Dedifferentiated amniotic fluid mesenchymal stem cell (primary cell): ENCODE results near the gene TCF7L2.

ENCODE experiments used
- DNase-seq: peaks from one replicate; pipeline ENCODE4 v3.0.0-alpha.2; 2016; ENCODE audit errors: extremely low spot score

The TCF7L2 gene

DNA sequence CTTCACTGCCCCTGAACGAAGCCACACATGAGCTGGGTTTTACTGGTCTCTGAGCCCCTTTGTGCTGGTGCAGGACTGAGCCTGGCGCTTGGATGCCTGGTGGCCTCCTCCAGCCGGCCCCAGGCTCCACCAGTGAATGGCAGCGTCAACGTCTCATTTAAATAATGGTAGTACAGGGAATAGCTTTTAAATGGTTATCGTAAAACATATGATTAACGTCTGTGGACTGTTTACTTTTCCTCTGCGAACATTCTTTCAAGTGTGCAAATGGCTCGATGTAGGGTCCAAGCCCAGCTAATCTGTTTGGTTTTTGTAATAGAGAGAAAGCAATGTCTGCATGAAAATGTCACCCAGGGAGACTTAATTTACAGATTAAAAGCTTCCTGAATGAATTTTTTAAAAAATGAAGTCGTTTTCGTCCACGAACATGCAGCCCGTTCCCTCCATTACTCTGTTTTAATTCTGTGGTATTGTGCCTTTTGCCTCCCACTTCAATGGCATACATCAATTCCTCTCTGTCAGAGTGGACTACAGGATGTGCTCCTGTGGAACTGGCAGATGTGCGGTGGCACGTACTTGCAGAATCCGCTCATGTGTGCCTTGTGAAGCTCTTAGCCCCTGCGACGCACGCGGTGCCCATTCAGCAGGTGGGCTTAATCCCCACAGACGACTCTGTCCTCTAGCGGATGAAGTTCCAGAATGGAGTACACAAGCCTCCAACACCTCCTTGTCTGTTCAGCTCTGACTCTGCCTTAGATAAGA lies 192.7 kb downstream of the TCF7L2 start:
- no peak for DNase-seq

DNA sequence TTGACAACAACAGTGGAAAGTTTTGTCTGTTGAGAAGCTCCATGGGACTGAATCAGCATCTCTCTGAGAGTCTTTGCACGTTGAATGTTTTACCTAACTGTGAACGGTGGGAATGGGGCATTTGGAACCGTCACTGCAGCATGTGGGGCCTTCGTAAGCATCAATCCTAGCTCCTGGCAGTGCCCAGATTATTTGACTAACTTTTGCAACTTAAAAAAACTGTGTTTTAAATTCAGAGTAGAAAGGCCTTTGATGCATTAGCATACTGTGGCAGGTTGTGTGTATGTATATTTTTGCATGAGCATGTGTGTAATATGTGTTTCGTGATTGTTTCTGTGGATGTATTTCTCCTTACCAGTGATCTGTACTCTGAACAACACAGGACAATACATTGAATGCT lies 194.5 kb downstream of the TCF7L2 start:
- no peak for DNase-seq

DNA sequence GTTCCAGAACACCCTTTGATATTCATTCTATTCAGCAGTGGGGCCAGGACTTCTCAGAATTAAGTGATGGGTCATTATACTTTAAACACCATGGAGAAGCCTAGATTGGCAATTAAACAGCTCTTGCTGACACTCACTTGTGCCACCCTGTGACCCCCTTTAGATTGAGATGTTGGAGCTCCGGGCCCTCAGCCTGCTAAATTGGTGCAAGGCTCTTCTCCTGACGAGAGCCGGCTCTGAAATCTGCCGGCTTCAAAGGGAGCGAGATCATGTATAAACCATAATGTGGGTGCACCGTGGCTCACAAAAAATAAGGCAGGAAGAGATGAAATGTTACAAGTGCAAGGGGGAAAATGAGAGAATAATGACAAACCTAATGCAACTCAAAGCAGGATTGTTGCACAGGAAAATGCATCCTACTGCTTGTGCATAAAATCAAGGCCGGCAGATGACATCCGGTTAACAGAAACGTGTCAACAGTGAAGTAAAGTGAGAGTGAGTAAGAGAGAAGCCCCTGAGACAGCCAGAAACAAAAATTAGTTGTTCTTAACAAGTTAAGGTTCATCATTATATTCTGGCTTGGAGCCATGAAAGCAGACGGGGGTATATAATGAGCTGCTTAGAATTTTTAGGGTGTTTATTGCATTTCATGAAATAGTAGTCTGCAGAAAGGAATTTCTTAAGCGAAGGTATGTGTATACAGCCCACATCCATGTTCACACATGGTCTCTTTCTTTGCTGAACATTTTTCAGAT lies 198.2 kb downstream of the TCF7L2 start:
- DNase-seq, result no peak

DNA sequence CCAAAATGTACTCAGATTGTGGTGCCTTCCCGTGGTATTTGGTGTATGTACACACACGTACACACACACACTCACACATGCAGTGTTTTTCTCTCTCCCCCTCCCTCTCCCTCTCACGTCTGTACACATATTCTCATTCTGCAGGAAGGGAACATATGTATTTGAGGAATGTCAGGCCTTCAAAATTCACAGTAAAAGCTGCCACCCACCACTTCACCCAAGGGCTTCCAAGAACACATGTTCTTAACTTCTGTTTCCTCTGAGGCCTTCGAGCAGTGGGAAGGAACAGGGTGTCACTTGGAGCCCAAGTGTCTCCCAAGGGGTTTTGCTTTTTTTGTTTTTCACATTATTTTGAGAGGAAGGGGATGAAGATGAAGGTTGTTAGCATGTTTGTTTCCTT lies 198.9 kb downstream of the TCF7L2 start:
- no peak for DNase-seq

GRCh38 chr10:113149626-113150025 lies 199.6 kb downstream of the TCF7L2 start:
- no peak for DNase-seq

GRCh38 chr10:113151190-113151666 lies 201.2 kb downstream of the TCF7L2 start:
- no peak for DNase-seq

- DNase-seq, result no peak
Measured at GRCh38 chr10:113153493-113154102, 203.6 kb downstream of the TCF7L2 start.

- DNase-seq, result no peak
Measured at GRCh38 chr10:113157441-113157840, 207.4 kb downstream of the TCF7L2 start.

- peak; percentile 21 for DNase-seq
Measured at GRCh38 chr10:113158183-113158582, 208.1 kb downstream of the TCF7L2 start.

DNA sequence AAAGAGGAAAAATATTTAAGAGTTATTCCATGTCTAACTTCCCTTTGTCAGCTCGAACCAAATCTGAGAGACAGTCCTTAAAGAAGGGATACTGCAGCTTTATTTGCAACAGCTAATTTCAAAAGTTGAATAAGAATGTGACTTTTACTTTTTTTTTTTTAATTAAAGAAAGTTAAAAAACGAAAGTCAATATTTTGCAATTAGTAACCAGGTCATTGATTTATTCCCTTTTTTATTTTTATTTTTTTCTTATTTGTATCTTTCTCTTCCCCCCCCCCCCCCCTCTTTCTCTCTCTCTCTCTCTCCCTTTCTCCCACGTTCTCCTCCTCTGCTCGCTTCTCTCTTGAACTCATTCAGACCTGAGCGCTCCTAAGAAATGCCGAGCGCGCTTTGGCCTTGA lies 209.5 kb downstream of the TCF7L2 start:
- DNase-seq, result no peak

GRCh38 chr10:113160641-113161040 lies 210.6 kb downstream of the TCF7L2 start:
- no peak for DNase-seq

DNA sequence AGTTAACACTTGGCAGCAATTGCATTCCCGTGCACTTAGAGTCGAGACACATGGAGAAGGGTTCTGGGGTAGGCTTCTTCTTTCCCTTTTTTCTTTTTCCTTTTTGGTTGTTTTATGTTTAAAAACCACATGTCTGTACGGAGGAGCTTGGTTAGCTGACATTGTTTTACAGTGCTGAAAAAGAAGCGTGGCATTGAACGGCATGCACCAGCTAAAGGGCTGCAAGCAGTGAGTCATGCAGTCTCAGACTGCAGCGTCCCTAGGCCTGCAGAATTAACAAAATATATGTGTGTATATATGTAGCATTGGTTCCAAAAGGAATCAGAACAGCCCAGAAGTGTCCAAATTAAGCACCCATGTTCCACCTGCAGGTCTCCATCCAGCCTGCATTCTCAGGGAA lies 211.0 kb downstream of the TCF7L2 start:
- DNase-seq, result no peak

- no peak for DNase-seq
Measured at GRCh38 chr10:113162960-113163359, 212.9 kb downstream of the TCF7L2 start.

GRCh38 chr10:113165673-113166072 lies 215.6 kb downstream of the TCF7L2 start:
- DNase-seq, result no peak

GRCh38 chr10:113167702-113168101 lies 217.7 kb downstream of the TCF7L2 start:
- no peak for DNase-seq

DNA sequence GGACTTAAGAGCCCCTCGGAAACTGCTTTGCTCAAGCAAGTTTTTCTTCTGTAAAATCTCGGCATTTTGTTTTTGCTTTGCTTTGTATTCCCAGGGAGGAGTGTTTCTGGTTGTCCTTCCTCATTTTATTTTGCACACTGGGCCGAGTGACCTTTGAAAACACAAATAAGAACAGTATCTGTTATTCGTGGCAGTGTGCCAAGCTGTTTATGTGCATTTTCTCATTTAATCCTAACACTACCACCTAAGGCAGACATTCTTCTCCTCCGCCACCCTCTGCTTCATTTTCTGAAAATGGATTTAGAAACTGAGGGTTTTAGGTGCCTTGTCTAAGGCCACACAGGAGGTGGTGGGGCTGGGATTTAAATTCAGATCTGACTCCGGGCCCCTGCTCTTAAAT lies 218.5 kb downstream of the TCF7L2 start:
- no peak for DNase-seq

GRCh38 chr10:113169111-113169510 lies 219.1 kb downstream of the TCF7L2 start:
- no peak for DNase-seq

DNA sequence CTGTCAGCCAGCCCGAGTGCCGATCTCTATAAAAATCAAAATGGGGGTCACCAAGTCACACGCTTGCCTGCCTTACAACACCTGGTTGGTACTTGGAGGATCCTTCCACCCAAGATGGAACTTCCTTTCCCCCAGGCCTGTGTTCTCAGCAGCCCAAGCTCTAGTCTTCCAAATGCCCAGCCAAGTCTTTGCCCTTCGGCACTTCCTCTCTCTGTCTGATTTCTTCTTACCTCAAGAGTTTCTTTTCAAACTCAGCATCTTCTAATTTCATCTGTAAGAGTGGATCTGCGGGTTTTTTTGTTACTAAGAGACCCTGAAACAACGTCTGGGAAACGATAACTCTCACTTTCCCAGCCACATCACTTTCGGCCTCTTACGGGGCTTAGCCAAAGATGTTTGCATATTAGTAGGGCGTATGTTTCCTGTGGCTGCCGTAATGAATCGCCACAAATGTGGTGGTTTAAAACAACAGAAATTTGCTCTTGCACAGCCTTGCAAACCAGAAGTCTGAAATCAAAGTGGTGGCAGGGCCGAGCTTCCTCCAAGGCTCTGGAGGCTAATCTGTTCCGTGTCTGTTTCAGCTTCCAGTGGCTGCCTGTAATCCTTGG lies 219.9 kb downstream of the TCF7L2 start:
- DNase-seq, result no peak

DNA sequence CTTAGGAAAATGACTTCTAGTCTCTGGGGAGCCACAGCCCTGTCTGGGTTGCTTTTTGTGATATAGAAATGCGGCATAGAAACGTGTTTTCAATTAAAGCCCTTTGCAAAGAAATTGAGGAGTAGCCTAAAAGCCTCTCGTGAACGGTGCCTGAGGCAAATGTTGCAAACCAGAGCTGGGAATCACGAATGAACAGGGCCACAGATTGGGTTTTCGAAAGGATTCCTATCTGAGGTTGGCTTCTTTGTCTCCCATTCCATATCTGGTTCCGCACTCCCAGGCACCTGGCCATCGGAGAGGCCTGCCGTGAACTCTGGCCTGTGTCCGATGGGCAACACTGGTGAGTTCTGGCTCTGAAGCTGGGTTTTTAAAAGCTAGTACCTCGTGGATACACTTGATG lies 221.6 kb downstream of the TCF7L2 start:
- no peak for DNase-seq

DNA sequence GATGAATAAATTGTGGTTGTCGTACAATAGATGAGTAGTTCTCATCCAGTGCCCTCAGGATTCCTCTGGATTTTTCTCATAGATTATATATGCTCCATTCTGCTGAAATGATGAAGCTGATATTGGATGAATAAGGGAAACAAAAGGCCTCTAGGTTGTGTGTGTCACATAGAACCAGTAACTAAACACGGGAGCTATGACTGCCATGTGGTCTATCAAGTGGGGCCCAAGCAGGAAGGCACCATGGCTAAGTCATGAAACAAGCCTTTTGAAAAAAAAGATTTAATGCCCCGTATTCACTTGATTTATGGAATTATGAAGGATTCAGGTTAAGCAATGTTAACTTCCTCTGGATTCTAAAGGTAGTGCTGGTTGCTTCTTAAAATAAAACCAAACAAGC lies 225.1 kb downstream of the TCF7L2 start:
- no peak for DNase-seq

DNA sequence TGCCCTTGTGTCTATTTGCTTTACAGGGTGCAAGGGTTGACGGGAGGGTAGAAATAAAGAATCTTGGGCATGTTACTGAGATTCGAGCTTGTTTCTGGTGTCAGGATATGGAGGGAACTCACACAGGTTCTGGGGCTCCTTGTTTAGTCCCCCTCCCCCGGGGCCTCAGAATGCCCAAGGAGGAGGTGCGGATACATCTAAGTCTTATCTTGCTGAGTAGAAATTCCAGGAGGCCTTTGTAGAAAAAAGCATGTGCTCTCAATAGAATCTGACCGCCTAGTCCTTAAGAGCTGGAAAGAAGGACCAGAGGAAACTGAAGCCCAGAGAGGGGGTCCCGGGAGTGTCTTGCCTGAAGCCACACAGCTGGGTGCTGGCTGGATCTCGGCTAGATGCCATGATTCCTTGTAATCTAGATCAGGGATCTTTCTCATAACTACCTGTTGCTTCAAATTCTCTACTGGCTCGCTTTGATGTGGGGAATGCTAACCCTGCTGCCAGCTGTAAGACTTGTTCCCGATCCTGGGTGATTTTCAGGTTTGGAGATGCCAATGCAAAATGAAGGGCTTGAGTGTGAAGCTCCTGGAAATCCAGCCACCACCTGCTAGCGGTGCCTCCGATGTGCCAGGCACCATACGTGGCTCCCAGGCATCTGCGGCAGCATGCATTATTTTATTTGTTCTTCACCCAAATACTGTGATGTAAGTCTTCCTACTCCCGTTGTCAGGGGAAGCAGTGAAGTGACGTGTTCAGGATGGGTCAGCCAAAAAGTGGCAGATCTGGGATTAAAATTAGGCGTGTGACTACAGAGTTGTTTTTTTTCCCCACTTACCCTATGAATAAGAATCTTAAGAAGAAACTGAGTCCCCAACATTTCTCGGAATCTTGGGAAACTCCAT lies 226.0 kb downstream of the TCF7L2 start:
- no peak for DNase-seq
